Hepatocyte (in vitro differentiated cells): Measurements from ENCODE around the gene NCOA6. TPM values are rescaled to one million over a fixed set of nuclear protein-coding genes. Genes with fewer than 3 reads are reported as not detected.

Source experiments
- DNase-seq: peaks from one replicate; pipeline ENCODE4 v3.0.0-alpha.2; 2016; ENCODE audit warnings: low spot score
- H2AFZ ChIP-seq: fragments of 200-600 bp; sonication (generic); 2 replicates; pipeline ENCODE4 v1.6.0; 2016; ENCODE audit warnings: antibody characterized with exemption, mild to moderate bottlenecking
- H3K27ac ChIP-seq: fragments of 200-600 bp; sonication (generic); 2 replicates; pipeline ENCODE4 v1.5.1; 2016; ENCODE audit warnings: mild to moderate bottlenecking
- H3K27me3 ChIP-seq: fragments of 200-600 bp; sonication (generic); 2 replicates; pipeline ENCODE4 v1.6.1; 2016
- H3K36me3 ChIP-seq: fragments of 200-600 bp; sonication (generic); replicated peaks from 2 replicates; pipeline ENCODE4 v1.5.1; 2016; ENCODE audit warnings: low read depth; ENCODE audit not compliant: insufficient read depth
- H3K4me1 ChIP-seq: fragments of 200-600 bp; sonication (generic); 2 replicates; pipeline ENCODE4 v1.5.1; 2016; ENCODE audit warnings: mild to moderate bottlenecking, moderate library complexity; ENCODE audit not compliant: insufficient read depth
- H3K4me2 ChIP-seq: fragments of 200-600 bp; sonication (generic); 2 replicates; pipeline ENCODE4 v1.6.0; 2016
- H3K4me3 ChIP-seq: fragments of 200-600 bp; sonication (generic); 2 replicates; pipeline ENCODE4 v1.5.1; 2016; ENCODE audit warnings: mild to moderate bottlenecking
- H3K79me2 ChIP-seq: fragments of 200-600 bp; sonication (generic); 2 replicates; pipeline ENCODE4 v1.6.0; 2017; ENCODE audit warnings: mild to moderate bottlenecking
- H3K9me2 ChIP-seq: fragments of 200-600 bp; sonication (generic); replicated peaks from 2 replicates; pipeline ENCODE4 v1.6.0; 2017; ENCODE audit warnings: mild to moderate bottlenecking; ENCODE audit not compliant: insufficient read depth
- H3K9me3 ChIP-seq: fragments of 200-600 bp; sonication (generic); 2 replicates; pipeline ENCODE4 v1.5.1; 2016; ENCODE audit warnings: low read depth, mild to moderate bottlenecking
- H4K20me1 ChIP-seq: fragments of 200-600 bp; sonication (generic); 2 replicates; pipeline ENCODE4 v1.6.0; 2016; ENCODE audit warnings: mild to moderate bottlenecking; ENCODE audit not compliant: insufficient read depth, poor library complexity, severe bottlenecking
- CTCF ChIP-seq: fragments of 200-600 bp; sonication (generic); IDR thresholded peaks from 2 replicates; pipeline ENCODE4 v1.5.1; 2016; ENCODE audit warnings: antibody characterized with exemption, mild to moderate bottlenecking; ENCODE audit not compliant: poor library complexity
- EZH2 ChIP-seq: fragments of 200-600 bp; sonication (generic); IDR thresholded peaks from 2 replicates; pipeline ENCODE4 v1.6.1; 2016; ENCODE audit warnings: antibody characterized with exemption, mild to moderate bottlenecking, borderline replicate concordance
- EZH2phosphoT487 ChIP-seq: fragments of 200-600 bp; sonication (generic); IDR thresholded peaks from one replicate; pipeline ENCODE4 v1.6.1; 2018; ENCODE audit warnings: antibody characterized with exemption, mild to moderate bottlenecking, low read depth, moderate library complexity; ENCODE audit not compliant: unreplicated experiment, severe bottlenecking
- WGBS: methylation state at CpG from one replicate; pipeline ENCODE4 v1.1.6; 2016; ENCODE audit warnings: low lambda C conversion rate; ENCODE audit errors: missing lambda C conversion rate; 5-methylcytosine and 5-hydroxymethylcytosine counted together
- polyA plus RNA-seq: library from polyadenylated mRNA; unstranded; fragments of >200 nt; fragmentation: Nextera tagmentation; extraction: Ambion mirVana; gene quantifications from 2 replicates; pipeline ENCODE4 v1.2.1, GENCODE V29; 2016
- total RNA-seq: library from RNA; depleted of rRNA; stranded (reverse); fragments of >200 nt; gene quantifications from 2 replicates; pipeline ENCODE4 v1.2.3, GENCODE V29; 2014

NCOA6 gene
- total and polyA plus RNA-seq, 2 experiments from 2014 or later, result 11.6 to 23.5 TPM

- Histone ChIP-seq H3K4me1 (peaks cover 14% of the 10 kb centered on the region), H3K79me2 (no peaks in the 10 kb centered on the region), H3K4me2 (no peak overlapping the region), H3K9me2 (no peaks in the 10 kb centered on the region), H3K36me3 (no peaks in the 10 kb centered on the region), H3K4me3 (no peak overlapping the region), H2AFZ (no peak overlapping the region), H3K9me3 (no peaks in the 10 kb centered on the region), H3K27me3 (no peaks in the 10 kb centered on the region), H4K20me1 (peaks cover 8% of the 10 kb centered on the region), H3K27ac (no peak overlapping the region)
- WGBS, result 78% methylated on average over 3 of the region's 3 CpGs
- no peak for DNase-seq
- no peak for TF ChIP-seq EZH2phosphoT487
- TF ChIP-seq CTCF, result no peak
These were observed 118.3 kb downstream of the NCOA6 start for GRCh38 chr20:34706912-34707784.

DNA sequence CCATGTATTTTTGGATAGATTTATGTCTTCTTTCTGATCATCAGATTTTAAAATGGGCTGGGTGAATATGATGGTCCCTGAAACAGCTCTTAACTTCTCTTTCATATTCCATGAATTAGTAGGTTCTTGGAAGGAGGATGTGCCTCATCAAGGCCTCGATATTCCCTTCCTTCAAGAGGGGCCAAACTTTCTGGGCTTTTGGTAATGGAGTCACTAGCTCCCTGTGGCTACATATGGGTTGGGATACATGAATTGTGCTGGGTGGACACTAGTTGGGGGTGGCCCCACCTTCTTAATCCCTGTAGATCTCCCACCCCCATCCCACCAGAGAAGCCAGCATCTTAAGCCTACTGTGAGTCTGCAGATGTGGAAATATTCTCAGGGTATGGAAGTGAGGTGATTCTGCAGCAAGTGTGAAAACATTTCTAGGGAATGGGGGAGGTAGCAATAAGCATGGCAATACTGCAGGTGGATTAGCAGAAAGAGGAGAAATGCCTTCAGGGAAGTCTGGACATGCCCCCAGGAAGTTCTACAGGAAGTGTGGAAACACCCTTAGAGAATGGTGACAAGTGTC lies 119.1 kb downstream of the NCOA6 start:
- no peaks in the 10 kb centered on the region for H3K36me3 ChIP-seq
- no peak for DNase-seq
- no peaks in the 10 kb centered on the region for H3K27me3 ChIP-seq
- H3K4me1 ChIP-seq, result peaks cover 14% of the 10 kb centered on the region
- H2AFZ ChIP-seq, result no peak overlapping the region
- H3K79me2 ChIP-seq, result no peaks in the 10 kb centered on the region
- H4K20me1 ChIP-seq, result peaks cover 8% of the 10 kb centered on the region
- H3K9me2 ChIP-seq, result no peaks in the 10 kb centered on the region
- H3K27ac ChIP-seq, result no peak overlapping the region
- WGBS, result 100% methylated on average over 1 of the region's 1 CpG
- no peak overlapping the region for H3K4me3 ChIP-seq
- H3K9me3 ChIP-seq, result no peaks in the 10 kb centered on the region
- TF ChIP-seq EZH2 (no peak), EZH2phosphoT487 (no peak), CTCF (no peak)
- H3K4me2 ChIP-seq, result peak overlapping the region; percentile 50

GRCh38 chr20:34705397-34706301 lies 119.8 kb downstream of the NCOA6 start:
- H3K4me2 ChIP-seq, result peak overlapping the region; percentile 91
- peak overlapping the region; percentile 99 for H3K27ac ChIP-seq
- H3K79me2 ChIP-seq, result no peaks in the 10 kb centered on the region
- no peaks in the 10 kb centered on the region for H3K36me3 ChIP-seq
- H3K9me2 ChIP-seq, result no peaks in the 10 kb centered on the region
- peak; percentile 70 for DNase-seq
- H3K4me3 ChIP-seq, result no peak overlapping the region
- H4K20me1 ChIP-seq, result peaks cover 6% of the 10 kb centered on the region
- H3K9me3 ChIP-seq, result no peaks in the 10 kb centered on the region
- 57% methylated on average over 6 of the region's 6 CpGs for WGBS
- no peaks in the 10 kb centered on the region for H3K27me3 ChIP-seq
- H2AFZ ChIP-seq, result no peak overlapping the region
- peaks cover 14% of the 10 kb centered on the region for H3K4me1 ChIP-seq
- TF ChIP-seq CTCF (no peak), EZH2 (no peak), EZH2phosphoT487 (no peak)
